Suprapubic skin (tissue), 4 donors: ENCODE results near the gene PTGES.

Source experiments
- EP300 ChIP-seq: sonication (generic); formaldehyde crosslinking; IDR thresholded peaks from one replicate; pipeline ENCODE4 v1.6.1; 2017; ENCODE audit warnings: antibody characterized with exemption
- POLR2A ChIP-seq, 2 donors: fragments of 450-650 bp; IDR thresholded peaks; one replicate each; pipeline ENCODE4 v1.6.1; 2017; ENCODE audit warnings: antibody characterized with exemption in 2 of 2, mild to moderate bottlenecking in 2 of 2, moderate library complexity in 2 of 2
- POLR2AphosphoS5 ChIP-seq, 3 donors: sonication (generic); formaldehyde crosslinking; IDR thresholded peaks; one replicate each; pipeline ENCODE4 v1.6.1; 2017; ENCODE audit warnings: antibody characterized with exemption in 3 of 3
- TF ChIP-seq, protein P1 (sequence below), 2 donors: fragments of 200-600 bp in 1 of 2; fragments of 450-650 bp in 1 of 2; sonication (generic) in 1 of 2; IDR thresholded peaks; one replicate each; pipeline ENCODE4 v1.5.1; 2016 to 2019; ENCODE audit warnings: antibody characterized with exemption in 2 of 2, mild to moderate bottlenecking in 1 of 2, moderate library complexity in 1 of 2

DNA sequence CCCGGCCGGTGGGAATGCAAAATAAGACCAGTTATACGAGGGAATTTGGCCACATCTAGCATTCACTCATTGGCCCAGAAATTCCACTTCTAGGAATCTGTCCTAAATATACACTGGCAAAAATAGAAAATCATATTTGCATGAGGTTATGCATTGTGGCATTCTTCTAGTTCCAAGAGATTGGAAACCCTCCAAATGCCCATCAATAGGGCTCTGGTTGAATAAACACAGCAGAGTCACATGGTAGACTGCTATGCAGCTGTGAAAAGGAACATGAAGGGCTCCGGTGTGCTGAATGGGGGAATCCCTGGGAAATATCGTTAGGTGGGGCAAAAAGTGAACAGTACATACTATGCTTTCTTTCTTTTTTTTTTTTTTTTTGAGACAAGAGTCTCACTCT is 36.8 kb downstream of the PTGES start:
- TF ChIP-seq, protein P1, sequence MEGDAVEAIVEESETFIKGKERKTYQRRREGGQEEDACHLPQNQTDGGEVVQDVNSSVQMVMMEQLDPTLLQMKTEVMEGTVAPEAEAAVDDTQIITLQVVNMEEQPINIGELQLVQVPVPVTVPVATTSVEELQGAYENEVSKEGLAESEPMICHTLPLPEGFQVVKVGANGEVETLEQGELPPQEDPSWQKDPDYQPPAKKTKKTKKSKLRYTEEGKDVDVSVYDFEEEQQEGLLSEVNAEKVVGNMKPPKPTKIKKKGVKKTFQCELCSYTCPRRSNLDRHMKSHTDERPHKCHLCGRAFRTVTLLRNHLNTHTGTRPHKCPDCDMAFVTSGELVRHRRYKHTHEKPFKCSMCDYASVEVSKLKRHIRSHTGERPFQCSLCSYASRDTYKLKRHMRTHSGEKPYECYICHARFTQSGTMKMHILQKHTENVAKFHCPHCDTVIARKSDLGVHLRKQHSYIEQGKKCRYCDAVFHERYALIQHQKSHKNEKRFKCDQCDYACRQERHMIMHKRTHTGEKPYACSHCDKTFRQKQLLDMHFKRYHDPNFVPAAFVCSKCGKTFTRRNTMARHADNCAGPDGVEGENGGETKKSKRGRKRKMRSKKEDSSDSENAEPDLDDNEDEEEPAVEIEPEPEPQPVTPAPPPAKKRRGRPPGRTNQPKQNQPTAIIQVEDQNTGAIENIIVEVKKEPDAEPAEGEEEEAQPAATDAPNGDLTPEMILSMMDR (IDR thresholded peaks at IDR 0.05): no peak
- no peak for TF ChIP-seq EP300
- TF ChIP-seq POLR2AphosphoS5 (IDR thresholded peaks at IDR 0.05): no peak
- no peak for TF ChIP-seq POLR2A (IDR thresholded peaks at IDR 0.05)
